ENCODE results near the gene FAM200C.

The FAM200C gene

GRCh38 chr5:160363211-160363610, 36.6 kb downstream of the FAM200C start:
- no peak for TF ChIP-seq CTCF (IDR thresholded peaks at IDR 0.05; ENCODE audit: insufficient read depth, low read depth, low read length, missing control alignments)
- no peak overlapping the region for H3K4me3 ChIP-seq (ENCODE audit: low read depth, low read length)

GRCh38 chr5:160361624-160362228, 38.1 kb downstream of the FAM200C start:
- TF ChIP-seq CTCF (IDR thresholded peaks at IDR 0.05; ENCODE audit: insufficient read depth, low read depth, low read length, missing control alignments): no peak
- no peak overlapping the region for H3K4me3 ChIP-seq (ENCODE audit: low read depth, low read length)

More at GRCh38 chr5:160363211-160363610, 36.6 kb downstream of the FAM200C start:
- DNase-seq (ENCODE audit: low read depth): no peak

GRCh38 chr5:160360310-160360709, 39.5 kb downstream of the FAM200C start:
- no peak overlapping the region for H3K4me3 ChIP-seq (ENCODE audit: low read depth, low read length)
- DNase-seq (ENCODE audit: low read depth): no peak
- no peak for TF ChIP-seq CTCF (IDR thresholded peaks at IDR 0.05; ENCODE audit: insufficient read depth, low read depth, low read length, missing control alignments)

More at GRCh38 chr5:160361624-160362228, 38.1 kb downstream of the FAM200C start:
- DNase-seq (ENCODE audit: low read depth): no peak

- no peak for TF ChIP-seq CTCF (IDR thresholded peaks at IDR 0.05; ENCODE audit: insufficient read depth, low read depth, low read length, missing control alignments)
- DNase-seq (ENCODE audit: low read depth): no peak
- no peak overlapping the region for H3K4me3 ChIP-seq (ENCODE audit: low read depth, low read length)
These were observed 40.0 kb downstream of the FAM200C start for GRCh38 chr5:160359816-160360215.

- no peak overlapping the region for H3K4me3 ChIP-seq (ENCODE audit: low read depth, low read length)
- no peak for TF ChIP-seq CTCF (IDR thresholded peaks at IDR 0.05; ENCODE audit: insufficient read depth, low read depth, low read length, missing control alignments)
- DNase-seq (ENCODE audit: low read depth): no peak
These were observed 40.6 kb downstream of the FAM200C start for GRCh38 chr5:160359242-160359641.

- TF ChIP-seq CTCF (IDR thresholded peaks at IDR 0.05; ENCODE audit: insufficient read depth, low read depth, low read length, missing control alignments): no peak
- H3K4me3 ChIP-seq (ENCODE audit: low read depth, low read length): no peak overlapping the region
- DNase-seq (ENCODE audit: low read depth): no peak
These were observed 41.9 kb downstream of the FAM200C start for GRCh38 chr5:160357861-160358411.

GRCh38 chr5:160357394-160357793, 42.5 kb downstream of the FAM200C start:
- no peak for TF ChIP-seq CTCF (IDR thresholded peaks at IDR 0.05; ENCODE audit: insufficient read depth, low read depth, low read length, missing control alignments)
- DNase-seq (ENCODE audit: low read depth): no peak
- H3K4me3 ChIP-seq (ENCODE audit: low read depth, low read length): no peak overlapping the region
